HG02885 (cell line): ENCODE results near the gene QPCT.
A peak's percentile ranks its signal among the peaks of the same experiment; 100 is the strongest.
"Not testable (repeated sequence)": the region's sequence is repeated elsewhere in the genome, so short reads cannot be mapped to it uniquely, and the experiment has no call there.

Source experiments
- ATAC-seq: cut with Tn5 transposase; IDR thresholded peaks from one replicate; pipeline ENCODE4 v1.9.1; 2021; ENCODE audit warnings: mild to moderate bottlenecking; ENCODE audit not compliant: unreplicated experiment, poor library complexity

Gene QPCT

GRCh38 chr2:37357069-37357468 lies 12.6 kb downstream of the QPCT start:
- no peak for ATAC-seq

GRCh38 chr2:37357530-37357929 lies 13.1 kb downstream of the QPCT start:
- ATAC-seq: no peak

GRCh38 chr2:37358466-37358865 lies 14.0 kb downstream of the QPCT start:
- ATAC-seq: no peak

GRCh38 chr2:37361216-37361815 lies 16.9 kb downstream of the QPCT start:
- ATAC-seq: no peak

GRCh38 chr2:37361994-37362698 lies 17.7 kb downstream of the QPCT start:
- no peak for ATAC-seq

GRCh38 chr2:37364351-37364750 lies 19.9 kb downstream of the QPCT start:
- no peak for ATAC-seq

- ATAC-seq: peak; percentile 80
These were observed 21.2 kb downstream of the QPCT start for GRCh38 chr2:37365669-37366068.

- ATAC-seq: no peak
These were observed 22.3 kb downstream of the QPCT start for GRCh38 chr2:37366773-37367172.

- ATAC-seq: no peak
These were observed 22.9 kb downstream of the QPCT start for GRCh38 chr2:37367310-37367709.

- no peak for ATAC-seq
These were observed 23.6 kb downstream of the QPCT start for GRCh38 chr2:37367984-37368383.

- no peak for ATAC-seq
These were observed 26.2 kb downstream of the QPCT start for GRCh38 chr2:37370666-37371065.

- ATAC-seq: no peak
These were observed 27.6 kb downstream of the QPCT start for GRCh38 chr2:37372000-37372399.

GRCh38 chr2:37375741-37376288 lies 31.4 kb downstream of the QPCT start:
- peak; percentile 27 for ATAC-seq

GRCh38 chr2:37376421-37377186 lies 32.2 kb downstream of the QPCT start:
- peak; percentile 93 for ATAC-seq

GRCh38 chr2:37377187-37377532 lies 32.7 kb downstream of the QPCT start:
- peak; percentile 45 for ATAC-seq

GRCh38 chr2:37378411-37378810 lies 34.0 kb downstream of the QPCT start:
- ATAC-seq: no peak

GRCh38 chr2:37379881-37380296 lies 35.5 kb downstream of the QPCT start:
- ATAC-seq: no peak

- ATAC-seq: not testable (repeated sequence)
These were observed 36.4 kb downstream of the QPCT start for GRCh38 chr2:37380787-37381186.

GRCh38 chr2:37384261-37384660 lies 39.8 kb downstream of the QPCT start:
- ATAC-seq: not testable (repeated sequence)

- no peak for ATAC-seq
These were observed 42.9 kb downstream of the QPCT start for GRCh38 chr2:37387148-37387835.

GRCh38 chr2:37388074-37388473 lies 43.6 kb downstream of the QPCT start:
- no peak for ATAC-seq
